WI38 (cell line): ENCODE results near the gene MIOX.
"Not testable (repeated sequence)": the region's sequence is repeated elsewhere in the genome, so short reads cannot be mapped to it uniquely, and the experiment has no call there.

Source experiments
- H3K4me3 ChIP-seq: 2 replicates; pipeline ENCODE4 v1.5.1; 2011; ENCODE audit warnings: low read depth, mild to moderate bottlenecking, control low read depth, low read length
- CTCF ChIP-seq: IDR thresholded peaks from 2 replicates; pipeline ENCODE4 v1.5.1; 2012; ENCODE audit warnings: low read depth, mild to moderate bottlenecking, control low read depth, low read length

Gene MIOX

GRCh38 chr22:50516068-50516467 lies 29.4 kb downstream of the MIOX start:
- TF ChIP-seq CTCF, result no peak
- H3K4me3 ChIP-seq, result no peak overlapping the region

GRCh38 chr22:50516891-50517290 lies 30.2 kb downstream of the MIOX start:
- no peak overlapping the region for H3K4me3 ChIP-seq
- no peak for TF ChIP-seq CTCF

GRCh38 chr22:50517495-50518260 lies 31.0 kb downstream of the MIOX start:
- TF ChIP-seq CTCF, result no peak

GRCh38 chr22:50518606-50519005 lies 31.9 kb downstream of the MIOX start:
- H3K4me3 ChIP-seq, result no peak overlapping the region
- no peak for TF ChIP-seq CTCF

More at GRCh38 chr22:50517495-50518260, 31.0 kb downstream of the MIOX start:
- no peak overlapping the region for H3K4me3 ChIP-seq

- no peak for TF ChIP-seq CTCF
- no peak overlapping the region for H3K4me3 ChIP-seq
Observed at GRCh38 chr22:50519151-50519550, 32.5 kb downstream of the MIOX start.

- H3K4me3 ChIP-seq, result not testable (repeated sequence)
Observed at GRCh38 chr22:50520184-50520583, 33.5 kb downstream of the MIOX start.

- no peak for TF ChIP-seq CTCF
Observed at GRCh38 chr22:50520826-50521453, 34.3 kb downstream of the MIOX start.

More at GRCh38 chr22:50520826-50521453, 34.3 kb downstream of the MIOX start:
- H3K4me3 ChIP-seq, result no peak overlapping the region
